GM21367 (cell line): ENCODE data around the gene GPATCH3.
"Not testable (repeated sequence)": the region's sequence is repeated elsewhere in the genome, so short reads cannot be mapped to it uniquely, and the experiment has no call there.

Source experiments
- ATAC-seq: cut with Tn5 transposase; IDR thresholded peaks from one replicate; pipeline ENCODE4 v1.9.1; 2021; ENCODE audit not compliant: unreplicated experiment

The GPATCH3 gene, protein sequence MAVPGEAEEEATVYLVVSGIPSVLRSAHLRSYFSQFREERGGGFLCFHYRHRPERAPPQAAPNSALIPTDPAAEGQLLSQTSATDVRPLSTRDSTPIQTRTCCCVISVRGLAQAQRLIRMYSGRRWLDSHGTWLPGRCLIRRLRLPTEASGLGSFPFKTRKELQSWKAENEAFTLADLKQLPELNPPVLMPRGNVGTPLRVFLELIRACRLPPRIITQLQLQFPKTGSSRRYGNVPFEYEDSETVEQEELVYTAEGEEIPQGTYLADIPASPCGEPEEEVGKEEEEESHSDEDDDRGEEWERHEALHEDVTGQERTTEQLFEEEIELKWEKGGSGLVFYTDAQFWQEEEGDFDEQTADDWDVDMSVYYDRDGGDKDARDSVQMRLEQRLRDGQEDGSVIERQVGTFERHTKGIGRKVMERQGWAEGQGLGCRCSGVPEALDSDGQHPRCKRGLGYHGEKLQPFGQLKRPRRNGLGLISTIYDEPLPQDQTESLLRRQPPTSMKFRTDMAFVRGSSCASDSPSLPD

DNA sequence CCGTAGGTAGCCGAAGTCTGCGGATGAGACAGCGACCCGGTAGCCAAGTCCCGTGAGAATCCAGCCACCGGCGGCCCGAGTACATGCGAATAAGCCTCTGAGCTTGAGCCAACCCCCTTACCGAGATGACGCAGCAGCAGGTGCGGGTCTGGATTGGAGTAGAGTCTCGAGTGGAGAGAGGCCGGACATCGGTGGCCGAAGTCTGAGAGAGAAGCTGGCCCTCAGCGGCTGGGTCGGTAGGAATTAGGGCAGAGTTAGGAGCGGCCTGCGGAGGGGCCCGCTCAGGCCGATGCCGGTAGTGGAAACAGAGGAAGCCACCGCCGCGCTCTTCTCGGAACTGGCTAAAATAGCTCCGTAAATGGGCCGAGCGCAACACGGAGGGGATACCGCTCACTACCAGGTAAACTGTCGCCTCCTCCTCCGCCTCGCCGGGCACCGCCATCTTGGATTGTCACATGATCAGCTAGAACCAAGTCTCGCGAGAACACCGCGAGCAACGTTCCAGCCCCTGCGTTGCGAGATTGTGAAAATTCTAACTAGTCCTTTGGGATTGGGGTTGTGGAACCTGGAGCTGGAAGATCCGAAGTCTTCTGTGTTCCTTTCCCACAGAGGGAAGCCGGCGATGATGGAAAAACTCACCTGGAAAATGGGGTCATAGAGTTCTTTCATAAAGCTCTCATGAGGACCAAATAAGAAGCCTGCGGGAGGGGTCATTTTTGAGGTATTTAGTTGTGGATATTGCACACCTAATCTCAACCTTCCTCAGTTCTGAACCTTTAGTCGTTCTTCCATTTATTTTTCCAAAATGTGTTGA, at the start of gene GPATCH3:
TSS of gene GPATCH3 (minus strand) at position 467 of the 814 bp plus-strand sequence. CDS start at position 442, 25 bp downstream.
- ATAC-seq = peak; percentile 79

DNA sequence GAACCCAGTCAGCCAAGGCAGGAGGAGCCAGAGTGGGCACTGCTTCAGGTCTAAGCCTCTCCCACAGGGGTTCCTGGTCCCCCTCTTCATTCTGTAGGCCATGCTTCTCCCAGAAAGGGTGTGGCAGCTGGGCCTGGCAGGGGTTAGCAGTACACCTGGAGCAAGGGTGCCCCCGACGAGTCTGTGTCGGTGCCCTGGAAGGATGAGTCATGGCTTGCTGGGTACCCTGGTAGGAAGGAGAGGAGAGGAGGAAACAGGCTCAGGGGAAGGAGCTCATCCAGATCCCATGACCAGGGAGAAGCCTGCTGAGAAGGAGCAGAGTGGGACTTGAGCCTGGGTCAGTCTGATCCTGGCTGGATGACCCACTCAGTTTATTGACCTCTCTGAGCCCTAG, 49.7 kb upstream of the GPATCH3 start:
- no peak for ATAC-seq

DNA sequence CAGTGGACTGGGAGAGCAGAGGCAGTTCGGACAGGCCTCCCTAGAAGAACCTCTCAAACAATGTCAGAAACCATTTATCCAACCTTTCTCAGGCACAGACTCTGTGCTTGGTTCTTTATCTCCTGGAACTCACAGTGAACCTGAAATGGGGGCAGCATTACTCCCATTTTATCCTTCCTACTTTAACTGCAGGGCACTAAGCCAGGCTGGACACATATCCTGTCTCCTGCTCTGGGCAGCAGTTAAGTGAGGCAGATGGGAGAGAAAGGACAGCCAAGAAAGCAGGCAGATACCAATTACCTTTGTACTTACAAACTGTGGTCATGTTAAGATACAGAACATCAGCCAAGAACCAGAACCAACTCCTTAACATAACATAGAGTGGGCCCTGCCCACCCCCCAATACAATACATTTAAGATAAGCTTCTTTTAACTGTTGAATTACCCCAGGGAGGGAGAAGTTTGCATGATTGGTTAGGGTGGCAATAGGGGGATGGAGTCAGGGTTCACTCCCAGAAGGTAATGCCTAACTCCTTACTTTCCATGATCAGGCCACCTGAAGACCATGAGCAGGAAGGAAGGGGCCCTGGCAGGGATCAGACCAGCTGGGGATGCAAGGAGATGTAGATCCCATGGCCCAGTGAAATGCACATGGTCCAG, 49.1 kb upstream of the GPATCH3 start:
- ATAC-seq = no peak

DNA sequence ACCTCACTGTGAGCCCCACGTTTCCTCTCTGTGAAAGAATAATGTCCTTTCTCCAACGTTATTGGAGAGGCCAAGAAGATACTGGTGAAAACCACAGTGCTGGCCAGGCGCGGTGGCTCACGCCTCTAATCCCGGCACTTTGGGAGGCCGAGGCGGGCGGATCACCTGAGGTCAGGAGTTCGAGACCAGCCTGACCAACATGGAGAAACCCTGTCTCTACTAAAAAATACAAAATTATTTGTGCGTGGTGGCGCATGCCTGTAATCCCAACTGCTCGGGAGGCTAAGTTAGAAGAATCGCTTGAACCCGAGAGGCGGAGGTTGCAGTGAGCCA, 48.4 kb upstream of the GPATCH3 start:
- not testable (repeated sequence) for ATAC-seq

DNA sequence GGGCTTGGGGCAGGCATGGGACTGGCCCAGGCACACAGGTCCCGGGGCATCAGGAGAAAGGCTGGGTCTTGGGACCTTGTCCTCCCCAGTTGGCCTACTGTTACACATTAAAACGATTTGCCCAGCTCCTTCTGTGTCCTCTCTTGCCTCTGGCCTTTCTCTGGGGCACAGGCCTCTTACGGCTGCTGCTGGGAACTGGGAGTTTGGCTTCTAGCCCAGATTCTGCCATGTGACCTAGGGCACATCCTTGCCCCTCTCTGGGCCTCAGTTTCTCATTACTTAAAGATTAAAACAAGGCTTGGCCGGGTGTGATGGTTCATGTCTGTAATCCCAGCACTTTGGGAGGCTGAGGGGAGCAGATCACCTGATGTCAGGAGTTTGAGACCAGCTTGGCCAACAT, 46.0 kb upstream of the GPATCH3 start:
- ATAC-seq = no peak

DNA sequence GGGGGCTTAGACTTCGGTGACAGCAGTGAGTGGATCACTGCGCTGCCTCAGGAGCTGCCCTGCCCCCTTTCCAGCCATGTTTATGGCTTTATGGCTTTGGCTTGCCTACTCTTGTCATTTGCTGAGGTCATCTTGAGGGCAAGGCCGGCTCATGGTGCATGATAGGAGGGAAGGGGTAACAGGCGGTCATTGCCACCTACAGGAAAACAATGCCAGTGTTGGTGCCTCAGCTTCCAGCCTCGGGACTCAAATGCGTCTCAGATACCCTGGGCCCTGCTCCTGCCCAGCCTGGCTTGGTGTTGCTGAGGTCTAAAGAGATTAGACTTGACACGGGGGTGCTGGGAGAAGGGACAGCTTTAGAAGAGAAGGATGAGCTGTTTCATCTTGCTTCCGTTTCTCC, 45.5 kb upstream of the GPATCH3 start:
- ATAC-seq = no peak

DNA sequence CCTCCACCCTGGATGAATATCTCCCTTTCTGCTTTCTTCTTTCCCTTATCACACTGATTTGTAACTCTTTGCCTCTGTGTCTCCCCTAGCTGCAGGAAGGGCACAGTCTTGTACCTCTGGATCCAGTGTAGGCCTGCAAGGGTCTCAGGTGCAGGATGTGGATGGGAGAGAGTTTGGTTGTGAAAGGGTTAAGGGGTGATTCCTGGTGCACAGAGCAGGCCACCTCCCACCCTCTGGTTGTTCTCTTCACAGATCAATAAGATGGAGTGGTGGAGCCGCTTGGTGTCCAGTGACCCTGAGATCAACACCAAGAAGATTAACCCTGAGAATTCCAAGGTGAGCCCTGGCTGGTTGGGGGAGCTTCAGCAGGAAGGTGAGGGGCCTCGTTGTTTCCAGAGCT, 44.9 kb upstream of the GPATCH3 start:
- no peak for ATAC-seq

DNA sequence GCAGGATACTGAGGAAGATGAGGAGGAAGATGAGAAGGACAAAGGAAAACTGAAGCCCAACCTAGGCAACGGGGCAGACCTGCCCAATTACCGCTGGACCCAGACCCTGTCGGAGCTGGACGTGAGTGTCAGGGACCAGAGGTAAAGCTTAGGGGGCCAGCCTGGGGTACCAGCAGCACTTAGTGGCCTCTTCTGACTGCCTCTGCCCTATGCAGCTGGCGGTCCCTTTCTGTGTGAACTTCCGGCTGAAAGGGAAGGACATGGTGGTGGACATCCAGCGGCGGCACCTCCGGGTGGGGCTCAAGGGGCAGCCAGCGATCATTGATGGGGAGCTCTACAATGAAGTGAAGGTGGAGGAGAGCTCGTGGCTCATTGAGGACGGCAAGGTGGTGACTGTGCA, 42.4 kb upstream of the GPATCH3 start:
- ATAC-seq = no peak

DNA sequence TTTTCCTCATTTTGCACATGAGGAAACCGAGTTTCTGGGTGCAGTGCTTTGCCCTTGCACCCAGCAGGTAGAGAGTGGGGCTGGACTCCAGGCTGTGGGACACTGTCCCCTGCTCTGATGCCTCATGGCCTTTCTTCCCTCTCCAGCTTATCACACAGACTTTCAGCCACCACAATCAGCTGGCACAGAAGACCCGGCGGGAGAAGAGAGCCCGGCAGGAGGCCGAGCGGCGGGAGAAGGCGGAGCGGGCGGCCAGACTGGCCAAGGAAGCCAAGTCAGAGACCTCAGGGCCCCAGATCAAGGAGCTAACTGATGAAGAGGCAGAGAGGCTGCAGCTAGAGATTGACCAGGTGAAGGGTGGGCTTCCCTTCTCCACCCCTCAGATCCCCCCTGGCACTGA, 41.0 kb upstream of the GPATCH3 start:
- ATAC-seq = no peak

DNA sequence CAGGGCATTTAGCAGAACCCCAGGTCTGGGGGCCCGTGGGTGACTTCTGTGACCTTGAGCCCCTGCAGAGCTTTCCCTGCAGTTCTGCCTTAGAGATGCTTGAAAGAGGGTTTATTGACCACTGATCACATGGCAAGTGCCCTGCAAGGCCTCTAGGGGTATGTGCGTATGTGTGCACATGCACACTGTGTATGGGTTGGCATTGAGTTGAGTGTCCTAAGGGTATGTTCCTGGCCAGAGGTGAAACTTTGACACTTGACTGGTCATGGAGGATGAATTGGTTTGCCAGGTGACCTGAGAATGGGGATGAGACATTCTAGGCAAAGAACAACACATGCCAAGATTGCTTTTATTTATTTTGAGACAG, 38.4 kb upstream of the GPATCH3 start:
- ATAC-seq = no peak

DNA sequence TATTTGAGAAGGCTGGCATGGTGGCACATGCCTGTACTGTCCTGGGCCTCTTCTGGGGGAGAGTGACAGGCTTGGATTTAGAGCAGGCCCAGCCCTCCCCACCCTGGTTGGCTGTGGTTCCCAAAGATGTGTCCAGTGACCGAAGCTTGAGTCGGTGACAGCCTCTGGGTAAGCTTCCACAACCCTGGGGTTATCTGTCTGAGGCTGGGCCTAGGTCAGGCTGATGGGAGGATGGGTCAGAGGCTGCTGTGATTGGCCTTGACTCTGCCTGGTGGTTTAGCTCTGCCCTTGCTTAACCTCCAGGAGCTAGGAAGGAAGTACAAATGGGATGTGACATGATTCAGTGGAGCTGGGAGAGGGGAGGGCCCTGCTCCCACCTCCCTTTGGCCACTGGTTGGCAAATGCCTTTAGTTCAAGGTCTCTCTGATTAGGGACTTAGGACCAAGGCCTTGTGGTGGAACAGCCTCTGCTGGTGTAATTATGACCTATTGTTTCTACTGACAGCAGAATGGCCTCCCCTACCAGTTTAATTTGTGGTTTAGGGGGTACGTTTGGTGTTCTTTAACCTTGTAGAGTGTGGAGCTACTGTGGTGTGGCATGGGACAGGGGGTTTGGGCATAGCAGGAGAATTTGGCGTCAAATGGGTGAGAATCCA, 37.9 kb upstream of the GPATCH3 start:
- ATAC-seq = no peak

DNA sequence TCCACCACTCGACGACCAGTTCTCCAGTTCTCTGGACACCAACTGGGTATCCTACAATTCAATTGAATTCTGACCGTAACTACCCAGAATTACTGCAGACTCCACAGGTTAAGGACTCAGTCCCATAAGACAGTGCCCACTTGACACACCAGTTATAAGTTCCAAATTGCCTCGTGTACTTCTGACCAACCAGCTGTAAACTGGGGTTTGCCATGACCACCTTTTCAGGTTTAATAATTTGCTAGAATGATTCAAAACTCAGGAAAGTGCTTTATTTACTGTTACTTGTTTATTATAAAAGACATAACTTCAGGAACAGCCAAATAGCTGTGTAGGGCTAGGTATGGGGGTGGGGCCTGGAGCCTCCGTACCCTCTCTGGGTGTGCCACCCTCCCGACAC, 36.6 kb upstream of the GPATCH3 start:
- no peak for ATAC-seq

DNA sequence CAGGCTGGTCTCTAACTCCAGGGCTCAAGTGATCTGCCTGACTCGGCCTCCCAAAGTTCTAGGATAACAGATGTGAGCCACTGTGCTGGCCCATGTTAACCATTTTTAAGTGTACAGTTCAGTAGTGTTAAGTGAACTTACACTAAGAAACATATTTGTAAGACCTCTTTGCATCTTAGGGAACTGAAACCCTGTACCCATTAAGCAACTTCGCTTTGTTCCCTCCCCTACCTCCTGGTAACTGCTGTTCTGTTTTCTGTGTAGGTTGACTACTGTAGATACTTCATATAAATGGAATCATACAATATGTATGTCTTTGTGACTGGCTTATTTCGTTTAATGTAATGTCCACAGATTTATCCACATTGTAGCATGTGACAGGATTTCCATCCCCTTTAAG, 32.3 kb upstream of the GPATCH3 start:
- ATAC-seq = no peak

DNA sequence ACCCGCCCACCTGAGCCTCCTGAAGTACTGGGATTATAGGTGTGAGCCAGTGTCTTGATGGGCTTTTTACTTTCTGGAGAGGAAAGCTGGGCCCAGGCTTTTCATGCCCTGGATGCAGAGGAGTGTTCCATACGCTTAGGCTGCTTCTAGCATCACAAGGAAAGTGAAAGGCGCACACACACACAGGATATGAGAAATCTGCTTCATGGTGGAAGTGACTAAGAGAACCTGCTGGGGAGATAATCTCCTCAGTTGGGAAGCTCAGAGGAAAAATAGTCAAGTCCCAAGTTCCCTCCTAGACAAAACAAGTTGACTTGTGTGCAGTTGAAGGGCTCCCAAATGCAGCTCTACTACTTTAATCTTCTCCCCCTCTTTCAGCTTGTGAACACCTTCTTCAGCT, 23.4 kb upstream of the GPATCH3 start:
- no peak for ATAC-seq

DNA sequence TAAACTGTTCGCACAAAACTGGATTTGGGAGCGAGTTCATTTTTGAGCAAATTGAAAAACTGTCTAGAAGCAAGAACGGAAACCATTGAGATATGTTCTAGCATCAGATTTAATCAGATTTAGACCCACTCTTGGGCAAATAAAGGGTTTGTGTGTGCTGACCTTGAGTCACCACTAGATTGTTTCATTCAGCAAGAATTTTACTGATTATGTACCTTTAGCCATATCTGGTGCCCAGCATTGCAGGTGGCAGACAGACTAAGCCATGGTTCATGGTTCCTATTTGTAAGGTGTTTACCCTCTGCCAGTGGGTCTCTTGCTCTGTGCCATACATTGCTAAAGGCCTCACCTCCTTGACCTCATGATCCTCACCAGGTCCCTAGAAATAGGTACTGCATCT, 22.6 kb upstream of the GPATCH3 start:
- no peak for ATAC-seq

DNA sequence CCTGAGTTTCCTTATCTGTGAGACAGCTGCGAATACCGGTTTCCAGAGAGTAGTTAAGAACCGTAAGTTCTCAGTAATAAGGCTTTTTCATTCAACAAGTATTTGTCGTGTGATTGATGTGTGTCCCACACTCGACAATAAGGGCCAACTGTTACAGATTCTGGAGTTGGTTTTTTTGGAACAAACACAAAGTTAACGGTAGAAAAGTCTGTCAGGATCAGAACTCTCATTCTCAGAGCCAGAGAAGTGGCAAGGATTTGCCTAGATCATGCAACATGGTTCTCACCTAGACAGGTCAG, 22.1 kb upstream of the GPATCH3 start:
- ATAC-seq = no peak

DNA sequence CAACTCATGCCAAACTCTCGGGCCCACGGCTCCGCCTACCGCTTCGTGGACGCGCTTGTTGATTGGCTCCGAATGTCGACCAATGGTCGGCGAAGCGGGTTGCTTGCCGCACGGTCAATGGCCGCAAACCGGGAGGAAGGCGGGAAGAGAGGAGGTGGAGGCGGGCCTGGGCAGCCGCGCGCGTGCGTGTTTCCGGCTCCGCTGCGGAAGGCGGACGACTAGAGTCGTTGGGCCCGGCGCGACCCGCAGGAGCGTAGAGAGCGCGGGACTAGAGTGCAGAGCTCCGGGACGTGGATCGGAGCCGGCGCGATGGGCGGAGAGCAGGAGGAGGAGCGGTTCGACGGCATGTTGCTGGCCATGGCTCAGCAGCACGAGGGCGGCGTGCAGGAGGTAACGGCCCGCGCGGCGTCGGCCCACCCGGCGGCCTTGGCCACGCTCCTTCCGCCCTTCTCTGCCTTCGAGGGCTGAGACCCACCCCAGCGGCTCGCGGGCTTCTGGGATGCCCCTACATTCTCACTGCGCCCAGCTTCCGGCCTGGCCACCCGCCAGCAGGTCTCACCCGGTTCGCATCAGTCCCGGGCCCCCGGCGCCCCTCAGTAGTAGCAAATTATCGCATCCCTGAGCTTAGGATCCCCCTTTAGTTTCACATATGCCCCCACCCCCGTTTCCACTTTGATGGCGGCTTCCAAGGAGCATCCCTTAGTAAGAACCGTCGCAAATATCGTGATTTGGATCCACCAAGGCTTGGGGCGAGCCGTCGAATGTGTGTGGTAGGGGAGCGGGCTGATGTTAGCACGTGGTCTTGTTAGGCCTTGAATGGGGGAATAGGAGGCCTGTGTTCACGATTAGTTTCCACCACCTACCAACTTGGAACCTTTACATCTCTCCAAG, 21.5 kb upstream of the GPATCH3 start, which contains the start of gene NUDC:
TSS of gene NUDC (plus strand) at position 204 of the 891 bp plus-strand sequence. CDS start at position 310, 106 bp downstream.
- ATAC-seq = peak; percentile 86

DNA sequence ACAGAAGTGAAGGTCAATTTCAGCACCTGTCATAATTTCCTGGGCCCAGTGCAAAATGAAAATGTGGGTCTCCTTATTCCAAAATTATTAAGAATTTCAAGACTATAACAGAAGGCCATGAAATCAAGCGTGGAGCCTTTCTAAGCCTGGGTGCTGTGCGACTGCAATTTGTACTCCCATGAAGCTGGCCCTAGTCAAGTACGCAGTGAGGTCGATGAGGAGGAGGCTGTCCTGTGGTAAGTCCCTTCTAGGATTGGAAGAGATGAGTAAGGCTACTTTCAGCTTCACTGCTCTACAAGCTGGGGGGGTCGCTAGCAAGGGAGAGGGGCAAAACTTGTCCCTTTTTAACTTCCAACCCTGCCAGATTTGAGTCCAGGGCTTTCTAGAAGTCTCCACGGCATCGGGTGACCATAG, 20.9 kb upstream of the GPATCH3 start:
- no peak for ATAC-seq

DNA sequence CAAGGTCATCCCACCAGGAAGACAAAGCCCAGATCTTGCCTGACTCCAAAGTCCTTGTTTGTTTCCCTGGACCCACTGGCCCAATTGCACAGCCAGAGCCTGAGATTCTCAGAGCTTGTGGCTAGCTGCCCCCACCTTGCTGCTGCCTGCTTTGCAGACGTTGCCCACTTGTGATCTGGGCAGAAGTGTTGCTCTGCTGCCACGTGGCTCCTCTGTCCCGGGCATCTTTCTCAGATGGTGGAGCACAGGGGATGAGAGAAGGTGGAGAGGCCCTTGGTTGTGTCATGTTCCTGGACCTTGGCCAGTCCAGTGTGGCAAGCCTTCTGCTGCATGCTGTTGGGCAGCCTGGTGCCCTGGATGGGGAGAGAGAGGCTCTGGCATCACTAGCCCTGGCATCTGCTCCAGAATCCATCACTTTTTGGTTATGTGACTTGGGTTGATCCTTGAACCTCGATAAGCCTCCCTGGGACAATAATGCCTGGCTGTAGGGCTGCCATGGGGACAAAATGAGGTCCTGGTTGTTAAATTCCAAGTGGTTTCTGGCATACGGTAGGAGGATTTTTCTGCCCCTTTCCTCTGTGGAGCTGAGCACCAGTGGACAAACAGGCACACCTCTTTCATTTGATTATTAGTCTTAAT, 15.1 kb upstream of the GPATCH3 start:
- no peak for ATAC-seq
